GM10266 (cell line): ENCODE measurements around the gene AP5Z1.
A peak's percentile ranks its signal among the peaks of the same experiment; 100 is the strongest.

ENCODE experiments used
- DNase-seq: peaks from one replicate; pipeline ENCODE4 v3.0.0; 2012; ENCODE audit errors: extremely low spot score
- CTCF ChIP-seq: IDR thresholded peaks from 2 replicates; pipeline ENCODE4 v1.5.1; 2012; ENCODE audit warnings: mild to moderate bottlenecking, low read depth; ENCODE audit not compliant: control insufficient read depth, insufficient read depth; ENCODE audit errors: missing control alignments

The AP5Z1 gene

GRCh38 chr7:4775250-4775847, at the start of gene AP5Z1:
Gene AP5Z1 (plus strand): TSS chr7:4775623. CDS start chr7:4775716, 93 bp downstream.
- DNase-seq = peak; percentile 99
- TF ChIP-seq CTCF = no peak

- no peak for DNase-seq
- no peak for TF ChIP-seq CTCF
These were observed 49.5 kb upstream of the AP5Z1 start for GRCh38 chr7:4725850-4726450.

GRCh38 chr7:4726566-4726965, 48.9 kb upstream of the AP5Z1 start:
- no peak for DNase-seq
- no peak for TF ChIP-seq CTCF

- no peak for DNase-seq
- TF ChIP-seq CTCF = no peak
These were observed 47.3 kb upstream of the AP5Z1 start for GRCh38 chr7:4727914-4728705.

GRCh38 chr7:4729266-4729665, 46.2 kb upstream of the AP5Z1 start:
- TF ChIP-seq CTCF = no peak
- no peak for DNase-seq

- no peak for DNase-seq
- no peak for TF ChIP-seq CTCF
These were observed 45.1 kb upstream of the AP5Z1 start for GRCh38 chr7:4730276-4730675.

- TF ChIP-seq CTCF = no peak
- DNase-seq = no peak
These were observed 44.5 kb upstream of the AP5Z1 start for GRCh38 chr7:4730971-4731370.
